Posterior vena cava (tissue), 2 donors: ENCODE results near the gene DPH3. TPM values are rescaled to one million over a fixed set of nuclear protein-coding genes. Genes with fewer than 3 reads are reported as not detected.

Experiments
- DNase-seq: peaks from one replicate; pipeline ENCODE4 v3.0.0-alpha.2; 2020; ENCODE audit warnings: low spot score
- intact Hi-C, 2 donors: fragments of 100-400 bp; cut with DNase I; formaldehyde crosslinking; loops; one replicate each; pipeline versions ENCODE4 v1.14.1 to v1.14.2; 2022 to 2023
- total RNA-seq, 2 donors: library from RNA; stranded (reverse); fragmentation: NEBNext Ultra II Directional; extraction: Animal tissue kit (Norgen Biotek cat#: 25700); gene quantifications; one replicate each; pipeline ENCODE4 v1.2.1, GENCODE V29; 2021
- donor health status: DM: yes; HTN: yes; CAD: no.
- donor health status: DM: yes; HTN: yes; CAD: no.

DPH3 gene
- total RNA-seq, 2 donors from 2014 or later: 35.4 to 47.1 TPM

DNA sequence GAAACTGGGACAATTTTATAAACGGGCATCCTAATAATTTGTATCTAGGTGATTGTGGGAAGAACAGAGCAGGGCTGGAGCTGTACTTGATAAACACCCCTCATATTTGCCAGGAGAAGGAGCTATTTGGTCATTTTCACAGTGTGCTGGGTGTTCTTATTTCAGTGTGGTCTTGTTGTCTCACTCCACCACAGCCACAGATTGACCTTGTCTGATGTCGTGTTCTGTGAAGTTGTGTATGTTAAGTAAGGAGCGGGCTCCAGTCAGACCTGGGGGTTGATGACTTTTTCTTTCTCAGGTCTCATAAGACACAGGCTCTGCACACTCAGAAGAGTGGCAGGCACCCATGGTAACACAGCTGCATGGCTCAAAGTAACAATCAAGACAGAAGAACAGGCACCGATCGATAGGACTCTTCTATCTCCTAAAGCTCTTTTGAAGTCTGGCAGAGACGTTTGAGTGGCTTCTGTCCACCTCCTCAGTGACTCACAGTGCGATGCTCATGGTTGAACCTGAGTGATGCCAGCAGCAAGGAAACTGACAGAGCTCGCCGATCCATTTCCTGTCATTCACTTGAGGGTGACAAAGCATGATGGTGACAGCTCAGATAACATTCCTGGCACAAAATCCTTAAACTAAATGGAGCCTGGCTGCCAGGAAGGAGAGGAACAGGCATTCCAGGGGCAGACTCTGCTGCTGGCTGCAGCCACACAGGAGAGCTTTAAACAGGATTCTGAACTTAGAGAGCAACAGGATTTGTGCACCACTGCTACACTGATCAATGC lies 20.8 kb downstream of the DPH3 start:
- no peak for DNase-seq
- intact Hi-C loops: loop anchor here (10.0 kb wide), 1 partner anchor 429 kb away; no protein-coding TSS in a partner anchor

GRCh38 chr3:16242177-16242576 lies 22.6 kb downstream of the DPH3 start:
- DNase-seq: no peak
- intact Hi-C loops: loop anchor here (10.0 kb wide), 1 partner anchor 427 kb away; no protein-coding TSS in a partner anchor

- no peak for DNase-seq
- intact Hi-C loops: loop anchor here (10.0 kb wide), 1 partner anchor 426 kb away; no protein-coding TSS in a partner anchor
These were observed 23.5 kb downstream of the DPH3 start for GRCh38 chr3:16241225-16241624.

GRCh38 chr3:16240229-16241023 lies 24.3 kb downstream of the DPH3 start:
- intact Hi-C loops: loop anchor here (10.0 kb wide), 1 partner anchor 426 kb away; no protein-coding TSS in a partner anchor

DNA sequence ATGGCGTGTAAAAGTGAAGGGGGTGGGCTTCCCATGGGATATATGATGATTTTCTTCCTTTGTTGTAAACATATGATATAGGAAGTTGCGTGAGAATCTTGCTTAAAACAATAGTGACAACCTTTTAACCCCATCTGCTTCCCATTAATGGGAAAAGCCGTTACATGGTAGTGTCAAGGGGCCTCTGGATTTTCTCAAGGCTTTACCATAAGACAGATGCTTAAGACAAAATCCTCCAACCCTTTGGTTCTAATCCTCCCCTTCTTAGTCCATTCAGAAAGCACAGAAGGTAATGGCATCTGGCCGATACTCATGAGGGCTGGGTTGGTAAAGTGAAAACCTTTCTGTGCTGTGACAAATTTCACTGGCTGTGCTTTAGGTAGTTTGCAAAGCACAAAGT lies 25.0 kb downstream of the DPH3 start:
- intact Hi-C loops: loop anchor here (1.0 to 10.0 kb wide), 2 partner anchors 34 to 425 kb away; no protein-coding TSS in a partner anchor

More at GRCh38 chr3:16240229-16241023, 24.3 kb downstream of the DPH3 start:
- no peak for DNase-seq

GRCh38 chr3:16239086-16239770 lies 25.5 kb downstream of the DPH3 start:
- intact Hi-C loops: loop anchor here in 1 of 2 donors (1.0 kb wide), 1 partner anchor 34 kb away; no protein-coding TSS in a partner anchor

More for the DNA sequence above, 25.0 kb downstream of the DPH3 start:
- no peak for DNase-seq

GRCh38 chr3:16236856-16237393 lies 27.8 kb downstream of the DPH3 start:
- intact Hi-C loops: no loop called here
- no peak for DNase-seq

More at GRCh38 chr3:16239086-16239770, 25.5 kb downstream of the DPH3 start:
- no peak for DNase-seq

- intact Hi-C loops: no loop called here
These were observed 28.6 kb downstream of the DPH3 start for GRCh38 chr3:16236030-16236639.

GRCh38 chr3:16234281-16234680 lies 30.5 kb downstream of the DPH3 start:
- no peak for DNase-seq
- intact Hi-C loops: no loop called here

More at GRCh38 chr3:16236030-16236639, 28.6 kb downstream of the DPH3 start:
- DNase-seq: no peak

DNA sequence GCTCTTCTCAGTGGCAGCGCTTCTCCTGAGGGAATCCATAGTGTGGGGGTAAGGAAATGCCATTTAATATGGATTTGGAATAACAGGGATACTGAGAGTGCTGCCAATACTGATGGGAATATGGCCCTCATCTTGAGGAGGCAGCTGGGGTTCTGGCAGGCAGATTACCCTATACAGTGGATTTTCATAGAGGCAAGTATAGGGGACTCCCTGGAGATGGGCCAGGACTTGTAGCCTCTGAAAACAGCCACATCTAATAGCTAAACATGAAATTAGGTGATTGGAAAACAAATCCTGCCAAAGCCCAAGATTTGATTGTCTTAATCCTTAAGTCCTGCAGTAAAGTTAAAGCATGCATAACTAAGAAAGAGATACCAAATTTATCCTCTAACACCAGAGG lies 30.9 kb downstream of the DPH3 start:
- intact Hi-C loops: no loop called here
- no peak for DNase-seq

GRCh38 chr3:16231983-16232382 lies 32.8 kb downstream of the DPH3 start:
- DNase-seq: no peak
- intact Hi-C loops: no loop called here

- intact Hi-C loops: no loop called here
- DNase-seq: no peak
These were observed 35.1 kb downstream of the DPH3 start for GRCh38 chr3:16229681-16230080.

DNA sequence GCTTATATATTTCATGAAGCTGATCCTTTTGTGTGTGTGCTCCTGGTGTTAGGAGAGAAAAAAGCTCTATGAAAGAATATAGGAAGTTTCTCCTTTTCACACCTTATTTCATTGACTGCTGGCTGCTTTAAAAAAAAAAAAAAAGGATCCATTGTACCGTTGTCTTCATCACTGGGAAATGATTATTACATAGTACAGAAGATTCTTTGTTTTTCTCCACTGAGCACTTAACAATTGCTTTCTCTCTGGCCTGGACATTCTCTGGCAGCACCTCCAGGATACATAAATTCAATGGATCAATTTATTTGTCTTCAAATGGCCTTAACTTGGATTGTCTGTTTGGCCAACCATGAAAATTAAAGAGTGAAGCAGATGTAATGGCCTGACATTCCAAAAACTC lies 37.2 kb downstream of the DPH3 start:
- intact Hi-C loops: no loop called here
- no peak for DNase-seq

GRCh38 chr3:16224325-16224724 lies 40.4 kb downstream of the DPH3 start:
- DNase-seq: no peak
- intact Hi-C loops: no loop called here

- intact Hi-C loops: no loop called here
- DNase-seq: no peak
These were observed 42.2 kb downstream of the DPH3 start for GRCh38 chr3:16222547-16222946.

DNA sequence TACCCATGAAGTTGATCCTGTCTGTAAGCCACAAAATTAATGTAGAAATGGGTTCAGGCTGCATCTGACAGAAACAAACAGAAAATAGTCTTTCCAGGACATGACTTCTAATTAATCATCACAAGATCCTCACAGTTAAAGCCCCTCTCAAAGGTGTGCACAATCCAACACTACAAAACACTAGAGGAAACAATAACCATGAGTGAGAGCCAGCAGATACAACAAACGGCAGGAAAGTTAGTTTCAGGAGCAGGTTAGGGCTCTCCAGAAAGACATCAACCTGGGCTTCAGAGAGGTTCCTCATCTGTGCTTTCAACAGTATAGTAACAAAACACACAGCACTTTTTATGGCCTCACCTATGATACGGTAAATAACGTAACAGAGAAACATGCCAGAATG lies 42.8 kb downstream of the DPH3 start:
- DNase-seq: no peak

GRCh38 chr3:16219777-16220176 lies 45.0 kb downstream of the DPH3 start:
- no peak for DNase-seq
- intact Hi-C loops: no loop called here

More for the DNA sequence above, 42.8 kb downstream of the DPH3 start:
- intact Hi-C loops: no loop called here

GRCh38 chr3:16216373-16216935 lies 48.3 kb downstream of the DPH3 start:
- intact Hi-C loops: no loop called here
- DNase-seq: no peak
